ENCODE data around the gene DAPP1. TPM values are rescaled to one million over a fixed set of nuclear protein-coding genes. Genes with fewer than 3 reads are reported as not detected.

DAPP1 gene
- total RNA-seq, 1 donor from 2014 or later: 23.3 TPM

- DNase-seq (ENCODE audit: low spot score): no peak
These were observed 37.4 kb downstream of the DAPP1 start for GRCh38 chr4:99853999-99854398.

GRCh38 chr4:99855678-99856077 lies 39.1 kb downstream of the DAPP1 start:
- no peak for DNase-seq (ENCODE audit: low spot score)

- no peak for DNase-seq (ENCODE audit: low spot score)
These were observed 39.5 kb downstream of the DAPP1 start for GRCh38 chr4:99856166-99856565.

DNA sequence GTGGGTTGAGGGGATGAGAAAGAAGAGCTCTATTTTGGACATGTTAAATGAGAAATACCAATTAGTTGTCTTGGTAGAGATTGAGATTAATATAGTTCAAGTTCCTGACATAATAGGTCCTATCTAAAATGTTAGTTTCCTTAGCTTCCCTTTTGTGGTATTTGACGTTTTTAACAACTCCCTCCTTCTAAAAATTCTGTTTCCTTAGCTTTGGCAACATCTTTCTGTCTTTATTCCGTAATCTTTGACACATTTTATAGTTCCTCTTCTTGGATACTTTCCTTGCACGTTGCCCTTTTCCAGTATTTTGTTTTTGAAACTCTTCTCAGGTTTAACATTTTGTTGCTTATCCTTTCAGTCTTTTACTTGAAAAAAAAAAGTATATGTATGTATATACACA lies 40.7 kb downstream of the DAPP1 start:
- no peak for DNase-seq (ENCODE audit: low spot score)

- DNase-seq (ENCODE audit: low spot score): no peak
These were observed 43.0 kb downstream of the DAPP1 start for GRCh38 chr4:99859618-99860017.

- DNase-seq (ENCODE audit: low spot score): no peak
These were observed 43.9 kb downstream of the DAPP1 start for GRCh38 chr4:99860521-99860920.

GRCh38 chr4:99861120-99861905 lies 44.7 kb downstream of the DAPP1 start:
- no peak for DNase-seq (ENCODE audit: low spot score)

GRCh38 chr4:99863804-99864203 lies 47.2 kb downstream of the DAPP1 start:
- DNase-seq (ENCODE audit: low spot score): no peak

DNA sequence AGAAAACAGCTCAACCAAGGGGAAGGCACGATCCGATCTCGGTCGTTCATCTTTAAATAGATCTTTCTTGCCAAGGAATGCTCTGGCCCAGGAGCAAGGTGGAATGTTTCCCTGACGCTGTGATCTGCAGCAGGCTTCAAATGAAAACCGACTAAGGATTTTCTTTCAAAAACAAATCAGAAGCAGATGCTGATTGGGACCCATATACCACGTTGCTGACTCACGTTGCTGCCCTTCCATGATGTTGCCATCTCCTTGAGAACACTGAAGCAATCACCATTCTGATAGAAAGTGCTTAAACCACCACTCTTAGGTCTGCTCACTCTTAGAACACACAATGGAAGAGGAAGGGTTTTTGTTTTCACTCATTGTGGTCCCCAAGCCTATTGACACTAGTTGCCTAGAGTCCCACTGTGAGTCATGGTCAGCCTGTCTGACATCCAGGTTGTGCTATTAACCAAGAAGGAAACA lies 51.5 kb downstream of the DAPP1 start:
- DNase-seq (ENCODE audit: low spot score): no peak

DNA sequence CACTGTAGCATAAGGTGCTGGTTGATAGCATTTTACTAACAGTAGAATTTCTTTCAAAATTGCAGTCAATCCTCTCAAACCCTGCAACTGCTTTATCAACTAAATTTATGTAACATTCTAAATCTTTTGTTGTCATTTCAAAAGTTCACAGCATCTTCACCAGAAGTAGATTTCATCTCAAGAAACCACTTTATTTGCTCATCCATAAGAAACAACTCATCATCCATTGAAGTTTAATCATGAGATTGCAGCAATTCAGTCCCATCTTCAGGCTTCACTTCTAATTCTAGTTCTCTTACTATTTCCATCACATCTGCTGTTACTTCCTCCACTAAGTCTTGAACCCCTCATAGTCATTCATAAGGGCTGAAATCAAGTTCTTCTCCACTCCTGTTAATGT lies 55.9 kb downstream of the DAPP1 start:
- no peak for DNase-seq (ENCODE audit: low spot score)

DNA sequence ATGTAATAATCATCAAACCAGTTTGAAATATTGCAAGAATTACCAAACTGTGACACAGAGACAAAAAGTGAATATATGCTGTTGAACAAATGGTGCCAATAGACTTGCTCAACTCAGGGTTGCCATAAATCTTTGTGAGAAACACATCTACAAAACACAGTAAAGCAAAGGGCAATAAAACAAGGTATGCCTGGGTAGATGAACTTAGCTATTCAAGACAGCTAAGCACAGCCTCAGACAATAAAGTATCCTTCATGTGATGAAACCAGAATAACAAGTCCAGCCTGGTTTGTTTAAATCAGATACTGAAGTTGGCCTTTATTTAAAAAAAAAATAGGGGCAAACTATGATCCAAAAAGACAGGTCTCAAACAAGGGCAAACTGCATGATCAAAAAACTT lies 58.4 kb downstream of the DAPP1 start:
- no peak for DNase-seq (ENCODE audit: low spot score)

DNA sequence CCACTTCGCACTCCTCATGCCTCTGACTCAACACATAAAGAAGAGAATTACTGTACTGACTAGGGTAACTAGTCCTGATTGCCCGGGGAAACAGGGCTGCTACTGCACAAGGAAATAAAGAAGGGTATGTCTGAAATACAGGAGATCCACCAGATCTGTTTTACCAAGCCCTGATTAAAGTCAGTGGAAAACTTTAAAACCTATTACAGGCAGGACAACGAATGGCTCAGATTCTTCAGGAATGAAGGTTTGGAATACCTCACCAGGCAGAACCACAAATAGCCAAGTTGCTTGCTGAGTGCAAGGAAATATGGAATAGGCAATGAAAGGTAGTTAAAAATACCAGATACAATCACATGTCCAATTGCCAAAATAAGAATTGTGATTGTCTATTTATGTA lies 60.3 kb downstream of the DAPP1 start:
- no peak for DNase-seq (ENCODE audit: low spot score)

DNA sequence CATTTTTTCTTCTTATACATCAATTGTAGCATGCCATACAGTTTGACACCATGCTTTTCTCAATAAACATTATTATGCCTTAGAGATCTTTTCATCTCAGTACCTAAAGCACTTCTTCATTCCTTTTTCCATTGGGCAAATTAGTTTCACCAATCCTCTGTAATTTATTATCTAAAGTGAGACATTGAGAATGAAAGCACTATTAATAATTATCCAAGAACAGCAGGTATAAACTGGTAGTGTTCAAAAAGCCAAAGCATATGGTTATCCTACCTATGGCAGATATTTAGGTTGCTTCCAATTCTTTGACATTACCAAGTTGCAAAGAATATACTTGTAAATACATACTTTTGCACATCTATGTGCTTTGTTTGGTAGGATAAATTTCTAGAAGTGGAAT lies 62.0 kb downstream of the DAPP1 start:
- no peak for DNase-seq (ENCODE audit: low spot score)

DNA sequence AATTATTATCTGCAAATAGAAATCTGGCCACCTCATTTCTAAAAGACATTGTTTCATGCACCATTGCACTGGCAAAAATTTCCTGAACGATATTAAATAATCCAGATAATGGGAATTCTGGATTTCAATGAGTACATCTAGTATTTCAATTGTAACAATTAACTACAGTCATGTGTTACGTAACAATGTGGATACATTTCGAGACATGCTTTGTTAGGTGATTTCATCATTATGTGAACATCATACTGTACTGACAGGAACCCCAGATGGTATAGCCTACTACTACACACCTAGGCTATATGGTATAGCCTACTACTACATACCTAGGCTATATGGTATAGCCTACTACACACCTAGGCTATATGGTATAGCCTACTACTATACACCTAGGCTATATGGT lies 62.8 kb downstream of the DAPP1 start:
- DNase-seq (ENCODE audit: low spot score): no peak

DNA sequence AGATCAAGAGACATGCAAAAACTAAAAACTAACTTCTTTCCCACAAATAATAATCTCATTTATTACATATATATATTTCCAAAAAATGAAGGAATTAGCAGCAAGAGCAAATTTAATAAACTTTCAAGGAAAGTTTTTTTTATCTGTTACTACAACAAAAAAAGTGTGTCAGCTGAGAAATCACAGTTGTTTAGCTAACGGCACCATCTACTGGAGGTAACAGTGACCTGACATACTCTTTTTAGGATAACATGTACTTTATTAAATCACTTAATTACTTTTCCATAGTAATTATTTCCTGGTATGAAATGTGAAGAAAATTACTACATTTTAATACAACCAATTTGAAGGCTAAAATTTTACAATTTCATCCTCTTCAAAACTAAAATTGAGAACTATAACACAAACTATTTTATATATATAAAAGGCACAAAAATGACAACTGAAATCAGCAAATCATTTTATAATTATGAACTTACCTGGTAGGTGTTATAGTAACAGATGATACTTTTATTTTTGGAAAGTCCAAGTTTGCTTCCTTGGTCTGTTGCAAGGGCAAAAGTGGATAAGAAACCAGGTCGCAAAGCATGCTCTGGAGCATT lies 68.5 kb downstream of the DAPP1 start:
- no peak for DNase-seq (ENCODE audit: low spot score)

- no peak for DNase-seq (ENCODE audit: low spot score)
These were observed 69.1 kb downstream of the DAPP1 start for GRCh38 chr4:99885687-99886086.

DNA sequence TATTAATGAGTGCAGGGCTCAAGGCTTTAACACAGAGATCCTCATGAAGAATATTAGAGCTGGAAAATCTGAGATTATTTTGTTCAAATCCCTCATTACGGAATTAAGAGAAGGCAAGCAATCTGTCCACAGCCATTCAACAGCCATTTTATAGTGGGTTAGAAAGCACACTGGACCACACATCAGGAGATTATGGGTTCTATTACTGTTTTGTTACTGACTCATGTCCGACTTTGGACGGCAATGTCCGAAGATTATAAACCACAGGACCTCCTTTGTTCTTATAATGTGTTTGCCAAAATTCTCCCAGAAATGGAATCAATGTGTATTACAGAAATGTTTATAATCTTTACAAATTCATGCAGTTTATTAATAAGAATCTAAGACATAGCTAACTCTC lies 69.5 kb downstream of the DAPP1 start:
- no peak for DNase-seq (ENCODE audit: low spot score)

GRCh38 chr4:99887837-99888236 lies 71.2 kb downstream of the DAPP1 start:
- no peak for DNase-seq (ENCODE audit: low spot score)

GRCh38 chr4:99891351-99891750 lies 74.7 kb downstream of the DAPP1 start:
- no peak for DNase-seq (ENCODE audit: low spot score)

DNA sequence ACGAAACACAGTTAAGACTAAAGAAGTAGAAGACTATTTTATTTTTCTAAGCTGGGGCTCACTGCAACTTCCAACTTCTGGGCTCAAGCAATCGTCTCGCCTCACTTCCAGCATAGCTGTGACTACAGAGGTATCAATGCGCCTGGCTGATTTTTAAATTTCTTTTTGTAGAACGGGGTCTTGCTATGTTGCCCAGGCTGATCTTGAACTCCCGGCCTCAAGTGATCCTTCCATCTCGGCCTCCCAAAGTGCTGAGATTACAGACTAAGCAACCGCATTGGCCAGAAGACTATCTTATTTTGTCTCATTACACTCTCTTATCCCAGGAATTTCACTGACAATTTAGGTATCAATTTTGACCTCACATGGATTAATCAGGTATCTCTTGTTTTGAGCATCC lies 76.4 kb downstream of the DAPP1 start:
- no peak for DNase-seq (ENCODE audit: low spot score)

DNA sequence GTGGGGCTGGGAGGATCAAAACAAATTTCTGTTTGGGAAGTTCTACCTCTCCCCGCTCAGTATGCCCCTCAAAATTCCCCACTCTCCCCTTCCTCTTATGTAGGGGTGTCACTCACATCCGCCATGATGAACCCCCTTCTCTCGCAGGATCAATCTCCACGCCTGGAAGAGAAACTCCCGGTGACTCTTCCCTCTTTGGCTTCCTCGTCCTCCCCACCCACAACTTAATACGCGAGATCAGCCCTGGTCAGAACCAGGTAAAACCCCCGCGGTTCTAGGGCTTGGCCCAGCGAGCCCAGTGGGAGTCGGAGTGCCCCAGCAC lies 77.2 kb downstream of the DAPP1 start:
- DNase-seq (ENCODE audit: low spot score): no peak

DNA sequence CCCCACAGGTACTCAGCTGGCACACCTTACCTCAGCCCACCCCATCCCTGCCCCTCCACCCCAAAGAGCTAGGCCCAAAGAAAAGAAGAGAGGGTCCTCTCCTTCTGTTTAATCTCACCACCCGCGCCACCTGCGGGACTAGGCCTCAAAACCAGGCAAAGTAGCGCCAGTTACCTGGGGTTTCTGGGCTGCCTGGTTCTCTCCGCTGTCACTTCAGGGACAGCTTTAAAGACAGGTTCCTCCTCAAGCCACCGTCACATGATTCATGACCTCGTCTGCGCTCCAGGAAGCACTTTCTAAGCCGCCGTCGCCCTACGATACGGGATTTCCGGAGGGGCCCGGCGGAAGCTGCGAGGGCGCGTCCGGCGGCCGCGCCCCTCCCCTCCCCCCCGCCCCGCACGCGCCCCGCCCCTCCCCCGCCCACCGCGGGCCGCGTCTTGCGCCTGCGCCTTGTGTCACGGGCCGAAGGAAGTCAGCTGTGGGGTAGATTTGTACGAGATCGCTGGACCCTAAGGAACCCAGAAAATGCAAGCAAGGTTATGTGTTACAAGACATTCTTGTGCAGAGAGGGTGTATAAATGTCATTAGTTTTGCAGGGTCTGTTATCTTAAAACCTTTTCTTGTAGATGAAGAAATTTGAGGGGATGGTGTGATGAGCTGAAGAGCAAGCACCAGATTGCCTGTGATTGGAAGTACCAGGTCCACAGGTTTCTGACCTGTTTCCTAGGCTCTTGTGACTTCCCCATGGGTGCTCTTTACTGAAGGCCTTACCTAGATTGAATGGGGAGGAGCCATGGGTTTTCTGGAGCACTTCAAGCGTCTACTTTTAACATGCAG lies 77.8 kb downstream of the DAPP1 start, which contains the start of gene LAMTOR3:
LAMTOR3 (minus strand) TSS at position 267 of the 837 bp plus-strand sequence. CDS start 464 bp downstream, outside the sequence.
- peak; percentile 94 for DNase-seq (ENCODE audit: low spot score)

- no peak for DNase-seq (ENCODE audit: low spot score)
These were observed 78.4 kb downstream of the DAPP1 start for GRCh38 chr4:99894998-99895397.
